Activated naive CD8-positive, alpha-beta T cell treated with anti-CD3 and anti-CD28 coated beads for 36 hours (primary cell): ENCODE data around the gene KSR1. TPM values are rescaled to one million over a fixed set of nuclear protein-coding genes. Genes with fewer than 3 reads are reported as not detected.
A peak's percentile ranks its signal among the peaks of the same experiment; 100 is the strongest.

Experiments
- DNase-seq: peaks from one replicate; pipeline ENCODE4 v3.0.0; 2021
- H3K27ac Mint-ChIP-seq: one replicate; pipeline ENCODE4 v1.8.0; 2022; ENCODE audit warnings: mild to moderate bottlenecking, moderate library complexity, mixed read lengths
- H3K27me3 Mint-ChIP-seq: one replicate; pipeline ENCODE4 v1.8.0; 2022; ENCODE audit warnings: mild to moderate bottlenecking, mixed read lengths
- H3K36me3 Mint-ChIP-seq: one replicate; pipeline ENCODE4 v1.8.0; 2021; ENCODE audit warnings: mild to moderate bottlenecking, mixed read lengths
- H3K4me1 Mint-ChIP-seq: one replicate; pipeline ENCODE4 v1.8.0; 2021; ENCODE audit warnings: mixed read lengths
- H3K4me3 Mint-ChIP-seq: one replicate; pipeline ENCODE4 v1.8.0; 2022; ENCODE audit warnings: mild to moderate bottlenecking, moderate library complexity, mixed read lengths
- H3K9me3 Mint-ChIP-seq: one replicate; pipeline ENCODE4 v1.8.0; 2022; ENCODE audit warnings: mixed read lengths
- total RNA-seq, 2 experiments: library from RNA; stranded (reverse); gene quantifications; one replicate each; pipeline ENCODE4 v1.2.3, GENCODE V29; 2021

Gene KSR1
- total RNA-seq, 2 experiments from 2014 or later, result 58.9 to 62.5 TPM

- peak overlapping the region; percentile 94 for H3K27ac Mint-ChIP-seq
Observed at GRCh38 chr17:27543464-27543856, 87.2 kb downstream of the KSR1 start.

DNA sequence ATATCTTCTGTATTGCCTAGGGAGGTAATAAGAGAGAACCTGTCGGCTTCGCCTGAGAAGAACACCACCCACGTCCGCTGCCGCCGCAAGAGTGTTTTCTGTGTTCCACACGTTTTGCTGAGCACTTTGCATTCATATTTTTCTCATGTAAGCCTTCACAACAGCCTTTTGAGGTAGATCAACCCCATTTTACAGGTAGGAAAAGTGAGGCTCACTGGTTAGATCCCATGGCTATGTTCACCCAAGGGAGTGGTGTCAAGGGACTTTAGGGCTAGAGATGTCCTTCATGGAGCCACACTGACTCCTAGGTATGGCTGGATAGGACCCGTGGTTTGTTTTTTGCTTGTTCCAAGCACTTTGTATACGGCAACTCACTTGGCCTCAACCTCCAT lies 87.7 kb downstream of the KSR1 start:
- no peak for DNase-seq
- peak overlapping the region; percentile 94 for H3K27ac Mint-ChIP-seq
- peaks cover 2% of the 10 kb centered on the region for H3K9me3 Mint-ChIP-seq
- H3K4me1 Mint-ChIP-seq, result peaks cover 71% of the 10 kb centered on the region
- H3K36me3 Mint-ChIP-seq, result peaks cover 10% of the 10 kb centered on the region
- peak overlapping the region; percentile 1 for H3K4me3 Mint-ChIP-seq
- H3K27me3 Mint-ChIP-seq, result peaks cover 4% of the 10 kb centered on the region

More at GRCh38 chr17:27543464-27543856, 87.2 kb downstream of the KSR1 start:
- Mint-ChIP-seq H3K4me3 (no peak overlapping the region), H3K36me3 (peaks cover 10% of the 10 kb centered on the region), H3K4me1 (peaks cover 71% of the 10 kb centered on the region), H3K27me3 (peaks cover 4% of the 10 kb centered on the region), H3K9me3 (peaks cover 2% of the 10 kb centered on the region)
- no peak for DNase-seq

GRCh38 chr17:27544350-27545131 lies 88.3 kb downstream of the KSR1 start:
- peak; percentile 85 for DNase-seq
- peaks cover 2% of the 10 kb centered on the region for H3K9me3 Mint-ChIP-seq
- peaks cover 10% of the 10 kb centered on the region for H3K36me3 Mint-ChIP-seq
- peak overlapping the region; percentile 70 for H3K4me3 Mint-ChIP-seq
- peak overlapping the region; percentile 94 for H3K27ac Mint-ChIP-seq
- peaks cover 4% of the 10 kb centered on the region for H3K27me3 Mint-ChIP-seq
- peaks cover 67% of the 10 kb centered on the region for H3K4me1 Mint-ChIP-seq

DNA sequence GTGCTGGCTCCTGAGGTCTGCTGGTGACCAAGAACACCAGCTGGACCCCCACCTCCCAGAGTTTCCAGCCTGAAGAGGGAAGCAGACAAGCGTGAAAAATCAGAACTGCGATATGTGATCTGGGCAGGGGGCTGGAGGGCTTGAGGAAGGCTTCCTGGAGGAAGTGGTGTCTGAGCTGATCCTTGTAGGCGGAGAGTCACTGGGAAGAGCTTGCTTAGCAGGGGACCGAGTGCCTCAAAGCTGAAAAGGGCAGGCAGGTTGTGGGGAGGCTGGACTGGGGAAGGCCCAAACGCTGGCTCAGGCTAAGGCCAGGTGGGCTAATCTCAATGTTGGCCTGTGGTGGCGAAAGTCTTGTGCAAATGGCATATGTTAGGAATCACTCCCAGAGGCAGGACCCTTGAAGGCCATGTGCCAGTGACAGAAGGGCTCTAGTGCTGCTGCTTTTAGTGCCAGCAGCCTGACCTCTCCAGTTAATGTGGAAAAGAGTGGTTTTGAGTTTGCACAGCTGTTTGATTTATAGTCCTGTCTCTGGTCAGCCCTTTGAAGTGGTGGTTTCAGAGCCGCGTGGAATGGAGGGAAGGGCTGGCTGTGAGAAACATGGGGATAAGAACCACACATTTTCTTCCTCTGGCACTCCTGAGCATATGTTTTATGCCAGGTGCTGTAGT lies 89.4 kb downstream of the KSR1 start:
- H3K9me3 Mint-ChIP-seq, result peaks cover 2% of the 10 kb centered on the region
- peaks cover 60% of the 10 kb centered on the region for H3K4me1 Mint-ChIP-seq

GRCh38 chr17:27546624-27547300 lies 90.5 kb downstream of the KSR1 start:
- no peak for DNase-seq
- Mint-ChIP-seq H3K4me1 (peaks cover 54% of the 10 kb centered on the region), H3K9me3 (peaks cover 2% of the 10 kb centered on the region), H3K4me3 (peak overlapping the region; percentile 13), H3K36me3 (peaks cover 20% of the 10 kb centered on the region), H3K27me3 (peaks cover 4% of the 10 kb centered on the region), H3K27ac (peak overlapping the region; percentile 94)

More for the DNA sequence above, 89.4 kb downstream of the KSR1 start:
- peak overlapping the region; percentile 94 for H3K27ac Mint-ChIP-seq
- H3K36me3 Mint-ChIP-seq, result peaks cover 10% of the 10 kb centered on the region
- peaks cover 4% of the 10 kb centered on the region for H3K27me3 Mint-ChIP-seq
- no peak for DNase-seq
- peak overlapping the region; percentile 42 for H3K4me3 Mint-ChIP-seq

DNA sequence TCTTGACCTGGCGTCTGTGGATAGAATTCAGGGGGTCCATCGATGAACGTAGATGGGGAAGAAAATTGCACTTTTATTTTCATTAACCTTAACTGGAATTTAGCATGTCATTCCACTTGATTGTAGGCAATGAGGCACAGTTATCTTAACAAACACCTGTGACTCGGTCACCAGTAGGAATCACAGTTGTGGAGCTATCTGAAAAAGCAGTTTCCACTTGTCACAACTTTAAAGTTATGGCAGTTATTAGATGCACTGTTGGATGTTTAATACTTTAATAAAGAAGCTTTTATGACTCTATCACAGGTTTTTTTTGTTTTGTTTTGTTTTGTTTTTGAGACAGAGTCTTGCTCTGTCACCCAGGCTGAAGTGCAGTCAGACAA lies 91.0 kb downstream of the KSR1 start:
- no peak for DNase-seq
- peak overlapping the region; percentile 13 for H3K4me3 Mint-ChIP-seq
- peaks cover 2% of the 10 kb centered on the region for H3K9me3 Mint-ChIP-seq
- peaks cover 4% of the 10 kb centered on the region for H3K27me3 Mint-ChIP-seq
- H3K27ac Mint-ChIP-seq, result peak overlapping the region; percentile 94
- peaks cover 24% of the 10 kb centered on the region for H3K36me3 Mint-ChIP-seq
- H3K4me1 Mint-ChIP-seq, result peaks cover 56% of the 10 kb centered on the region

GRCh38 chr17:27548369-27548768 lies 92.1 kb downstream of the KSR1 start:
- Mint-ChIP-seq H3K4me1 (peaks cover 60% of the 10 kb centered on the region), H3K36me3 (peaks cover 29% of the 10 kb centered on the region), H3K9me3 (peaks cover 2% of the 10 kb centered on the region)

DNA sequence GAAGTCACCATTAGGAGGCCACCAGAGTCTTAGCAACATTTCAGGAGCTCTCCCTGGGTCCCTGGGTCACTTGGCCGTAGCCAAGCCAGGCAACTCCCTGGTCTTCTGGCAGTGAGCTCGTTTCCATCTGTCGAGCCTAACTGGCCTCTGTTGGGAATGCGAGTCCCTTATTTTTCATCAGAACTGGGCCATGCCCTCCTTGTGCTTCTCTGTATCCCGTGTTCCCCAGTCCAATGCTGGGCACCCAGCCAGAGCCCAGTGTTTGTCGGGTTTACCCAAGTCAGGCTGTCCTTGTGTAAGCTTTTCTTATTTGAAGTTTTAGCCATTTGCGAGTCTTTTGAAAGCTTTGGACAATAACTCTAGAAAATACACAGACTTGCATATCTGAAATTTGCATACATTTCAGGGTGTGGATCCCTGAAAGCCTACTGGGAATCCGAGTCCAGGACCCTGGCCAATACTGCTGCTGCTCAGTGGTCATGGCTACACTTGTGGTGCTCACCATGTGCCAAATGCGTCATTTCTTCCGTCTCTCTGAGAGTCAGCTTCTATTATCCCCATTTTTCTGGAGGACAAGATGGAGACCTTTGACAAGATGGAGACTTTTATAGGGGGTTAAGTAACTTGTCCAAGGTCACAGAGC lies 93.1 kb downstream of the KSR1 start:
- no peak overlapping the region for H3K4me3 Mint-ChIP-seq
- no peak for DNase-seq
- H3K4me1 Mint-ChIP-seq, result peaks cover 50% of the 10 kb centered on the region
- peaks cover 4% of the 10 kb centered on the region for H3K27me3 Mint-ChIP-seq
- H3K36me3 Mint-ChIP-seq, result peaks cover 27% of the 10 kb centered on the region
- peaks cover 2% of the 10 kb centered on the region for H3K9me3 Mint-ChIP-seq
- H3K27ac Mint-ChIP-seq, result no peak overlapping the region

More at GRCh38 chr17:27548369-27548768, 92.1 kb downstream of the KSR1 start:
- Mint-ChIP-seq H3K27ac (no peak overlapping the region), H3K4me3 (no peak overlapping the region), H3K27me3 (peaks cover 4% of the 10 kb centered on the region)
- DNase-seq, result no peak

DNA sequence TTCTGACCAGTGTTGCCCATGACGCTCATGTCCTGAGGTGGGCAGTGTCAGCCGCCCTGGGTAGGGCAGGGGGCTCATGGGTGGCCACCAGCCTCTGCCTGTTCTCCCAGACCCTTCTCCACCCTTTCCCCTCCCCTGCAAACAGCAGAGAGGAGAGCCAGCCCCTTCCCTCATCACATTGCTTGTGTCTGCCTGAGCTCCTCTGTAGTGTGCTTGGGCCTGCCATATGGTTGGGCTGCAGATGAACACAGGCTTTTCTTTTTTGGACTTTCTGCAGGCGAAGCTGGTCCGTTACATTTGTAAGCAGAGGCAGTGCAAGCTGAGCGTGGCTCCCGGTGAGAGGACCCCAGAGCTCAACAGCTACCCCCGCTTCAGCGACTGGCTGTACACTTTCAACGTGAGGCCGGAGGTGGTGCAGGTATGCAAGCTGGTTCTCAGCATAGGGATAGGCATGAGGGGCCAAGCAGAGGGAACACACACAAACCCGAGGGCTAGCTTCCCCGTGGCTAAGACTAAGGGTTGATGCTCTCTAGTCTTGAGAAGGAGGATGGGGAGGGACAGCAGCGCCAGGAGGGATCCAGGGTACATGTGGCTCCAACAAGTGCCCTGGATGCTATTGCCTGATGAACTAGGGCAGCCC lies 94.2 kb downstream of the KSR1 start:
- Mint-ChIP-seq H3K27ac (no peak overlapping the region), H3K9me3 (no peaks in the 10 kb centered on the region), H3K36me3 (peaks cover 29% of the 10 kb centered on the region), H3K4me1 (peaks cover 46% of the 10 kb centered on the region), H3K4me3 (no peak overlapping the region), H3K27me3 (no peaks in the 10 kb centered on the region)
- no peak for DNase-seq

DNA sequence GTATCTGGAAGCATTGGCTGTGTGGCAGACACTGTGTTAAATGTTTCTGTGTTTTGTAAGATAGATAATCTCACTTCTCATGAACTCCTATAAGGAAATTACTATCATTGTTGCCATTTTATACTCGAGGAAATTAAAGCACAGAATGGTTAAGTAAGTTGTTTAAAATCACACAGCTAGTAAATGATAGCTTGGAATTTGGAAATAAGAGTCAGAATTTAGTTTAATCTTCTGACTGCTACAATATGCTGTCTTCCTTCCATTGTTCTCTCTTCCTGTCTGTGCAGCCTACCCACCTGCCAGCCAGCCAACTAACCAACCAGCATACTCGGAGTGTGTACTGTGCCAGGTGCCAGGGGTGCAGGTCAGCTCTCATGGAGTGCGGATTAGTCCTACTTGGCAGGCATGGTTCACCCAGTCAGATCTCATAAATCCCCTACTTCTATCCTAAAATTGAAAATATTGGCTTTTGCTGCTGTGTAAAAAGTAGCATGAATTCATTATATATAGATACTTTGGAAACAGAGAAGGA lies 94.8 kb downstream of the KSR1 start:
- Mint-ChIP-seq H3K27ac (no peak overlapping the region), H3K4me1 (peaks cover 42% of the 10 kb centered on the region), H3K4me3 (no peak overlapping the region), H3K27me3 (no peaks in the 10 kb centered on the region), H3K36me3 (peaks cover 27% of the 10 kb centered on the region), H3K9me3 (no peaks in the 10 kb centered on the region)
- DNase-seq, result no peak

GRCh38 chr17:27551701-27552248 lies 95.5 kb downstream of the KSR1 start:
- Mint-ChIP-seq H3K27me3 (no peaks in the 10 kb centered on the region), H3K4me1 (peaks cover 34% of the 10 kb centered on the region), H3K36me3 (peaks cover 27% of the 10 kb centered on the region), H3K4me3 (no peak overlapping the region), H3K27ac (peak overlapping the region; percentile 21), H3K9me3 (no peaks in the 10 kb centered on the region)
- no peak for DNase-seq

DNA sequence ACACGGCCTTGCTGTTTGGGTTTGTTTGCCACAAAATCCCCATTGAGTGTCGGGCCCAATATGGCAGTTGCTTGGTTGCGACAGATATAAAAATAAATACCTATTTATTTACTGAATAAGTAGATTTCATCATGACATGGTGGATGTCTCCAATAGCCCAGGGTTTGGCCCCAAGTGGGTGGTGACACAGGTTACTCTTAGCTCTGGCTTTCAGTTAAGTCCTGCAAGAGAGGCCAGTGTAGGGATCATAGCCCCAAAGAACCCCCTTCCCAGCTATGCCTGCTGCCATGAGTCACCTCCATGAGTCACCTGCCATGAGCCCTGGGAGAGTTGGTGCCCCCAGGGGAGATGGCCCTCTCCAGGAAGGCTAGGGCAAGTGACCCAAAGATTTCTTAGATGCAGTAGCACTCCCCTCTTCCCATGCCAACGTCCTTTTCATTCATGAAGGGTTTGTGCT lies 96.1 kb downstream of the KSR1 start:
- Mint-ChIP-seq H3K27ac (peak overlapping the region; percentile 21), H3K4me3 (no peak overlapping the region)
- DNase-seq, result no peak

DNA sequence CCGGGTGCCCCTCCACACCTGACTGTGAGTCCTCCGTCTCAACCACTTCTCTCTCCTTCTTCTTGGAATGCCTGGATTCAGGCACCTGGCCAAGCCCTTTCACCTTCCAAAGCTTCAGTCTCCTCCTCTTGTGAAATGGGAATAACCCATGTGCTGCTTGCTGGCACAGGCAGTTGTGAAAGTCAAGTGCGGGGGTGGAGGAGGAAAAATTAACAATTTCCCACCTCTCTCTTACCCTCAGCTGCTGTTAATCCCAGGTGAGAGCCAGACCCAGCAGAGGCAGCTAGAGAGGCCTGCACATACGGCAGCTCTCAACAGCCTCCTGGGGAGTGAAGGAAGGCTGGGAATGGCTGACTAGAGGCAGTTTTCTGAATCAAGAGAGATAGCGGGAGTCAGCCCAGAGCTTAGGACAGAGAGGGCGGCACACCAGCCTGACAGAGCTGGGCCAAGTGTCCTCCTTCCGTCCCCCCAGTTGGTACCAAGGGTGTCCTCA lies 96.8 kb downstream of the KSR1 start:
- H3K4me3 Mint-ChIP-seq, result no peak overlapping the region
- peaks cover 28% of the 10 kb centered on the region for H3K36me3 Mint-ChIP-seq
- no peaks in the 10 kb centered on the region for H3K9me3 Mint-ChIP-seq
- H3K27ac Mint-ChIP-seq, result no peak overlapping the region
- peaks cover 27% of the 10 kb centered on the region for H3K4me1 Mint-ChIP-seq
- H3K27me3 Mint-ChIP-seq, result no peaks in the 10 kb centered on the region
- DNase-seq, result no peak

More for the DNA sequence above, 96.1 kb downstream of the KSR1 start:
- Mint-ChIP-seq H3K4me1 (peaks cover 29% of the 10 kb centered on the region), H3K27me3 (no peaks in the 10 kb centered on the region), H3K36me3 (peaks cover 27% of the 10 kb centered on the region), H3K9me3 (no peaks in the 10 kb centered on the region)

GRCh38 chr17:27554152-27554551 lies 97.9 kb downstream of the KSR1 start:
- DNase-seq, result no peak
- no peak overlapping the region for H3K4me3 Mint-ChIP-seq
- H3K27ac Mint-ChIP-seq, result no peak overlapping the region
- no peaks in the 10 kb centered on the region for H3K9me3 Mint-ChIP-seq
- peaks cover 35% of the 10 kb centered on the region for H3K36me3 Mint-ChIP-seq
- H3K27me3 Mint-ChIP-seq, result no peaks in the 10 kb centered on the region
- peaks cover 27% of the 10 kb centered on the region for H3K4me1 Mint-ChIP-seq
